Left ventricle myocardium inferior (tissue), 1 donor: Measurements from ENCODE around the gene MKLN1. TPM values are rescaled to one million over a fixed set of nuclear protein-coding genes. Genes with fewer than 3 reads are reported as not detected.

Experiments used
- DNase-seq: peaks from one replicate; pipeline ENCODE4 v3.0.0-alpha.2; 2020
- H3K27ac ChIP-seq: fragments of 200-600 bp; replicated peaks from 2 replicates; pipeline ENCODE4 v1.8.0; 2021
- H3K27me3 ChIP-seq: fragments of 200-600 bp; 2 replicates; pipeline ENCODE4 v1.8.0; 2021; ENCODE audit warnings: low read depth
- H3K36me3 ChIP-seq: fragments of 200-600 bp; 2 replicates; pipeline ENCODE4 v1.8.0; 2021
- H3K4me1 ChIP-seq: fragments of 200-600 bp; 2 replicates; pipeline ENCODE4 v1.8.0; 2021
- H3K4me3 ChIP-seq: fragments of 200-600 bp; 2 replicates; pipeline ENCODE4 v1.8.0; 2021; ENCODE audit warnings: mild to moderate bottlenecking, moderate library complexity
- H3K9me3 ChIP-seq: fragments of 200-600 bp; replicated peaks from 2 replicates; pipeline ENCODE4 v1.8.0; 2021
- intact Hi-C: fragments of 100-400 bp; cut with micrococcal nuclease; formaldehyde crosslinking; loops from one replicate; pipeline ENCODE4 v1.11.0; 2022
- total RNA-seq: library from RNA; stranded (reverse); fragmentation: NEBNext Ultra II Directional; extraction: Animal tissue kit (Norgen Biotek cat#: 25700); gene quantifications from one replicate; pipeline ENCODE4 v1.2.1, GENCODE V29; 2021
- TF ChIP-seq, protein P1 (sequence below): fragments of 200-600 bp; IDR thresholded peaks from 2 replicates; pipeline ENCODE4 v1.8.0; 2021; ENCODE audit warnings: antibody characterized with exemption, mild to moderate bottlenecking, borderline replicate concordance
- donor health status: DM: no; HTN: yes; CAD: no; lungs with severe emphysema.

Gene MKLN1
- total RNA-seq, 1 donor from 2014 or later: 42.2 TPM

DNA sequence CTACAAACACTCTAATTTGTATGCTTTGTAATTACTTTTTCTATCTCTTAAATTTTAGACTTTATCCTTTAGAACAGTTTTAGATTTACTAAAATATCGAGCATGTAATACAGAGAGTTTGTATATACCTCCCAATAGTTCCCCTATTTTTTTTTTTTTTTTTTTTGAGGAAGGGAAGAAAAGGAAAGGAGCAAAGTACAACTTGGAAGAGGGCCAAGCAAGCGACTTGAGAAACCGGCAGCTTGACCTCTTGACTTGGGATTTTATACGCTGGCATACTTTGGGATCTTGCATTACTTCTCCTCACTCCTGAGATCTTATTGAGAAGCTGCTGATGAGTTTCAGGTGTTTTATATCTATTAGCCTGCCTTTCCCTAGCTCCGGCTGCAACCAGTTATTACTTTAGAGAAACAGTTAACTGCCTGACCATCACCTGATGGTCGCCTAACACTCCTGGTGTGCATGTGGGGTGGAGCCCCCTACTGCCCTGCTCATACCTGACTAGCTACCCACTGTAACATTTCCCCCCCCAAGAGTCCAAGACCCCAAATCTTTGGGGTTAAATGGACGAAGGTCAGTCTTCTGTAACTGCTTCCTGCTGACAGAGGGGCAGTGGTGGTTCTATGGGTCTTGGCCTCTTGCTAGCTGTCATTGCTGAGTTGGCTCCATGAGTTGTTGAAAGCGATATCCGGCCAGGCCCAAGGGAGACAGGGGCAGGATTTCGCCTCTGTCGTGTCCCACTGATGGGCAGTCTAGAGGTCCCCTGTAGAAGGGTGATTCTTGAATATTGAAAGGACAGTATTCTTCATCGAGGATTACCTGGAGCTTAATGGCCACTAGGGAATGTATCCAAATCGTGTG, 28.5 kb downstream of the MKLN1 start:
- Histone ChIP-seq H3K27me3 (no peaks in the 10 kb centered on the region), H3K9me3 (no peaks in the 10 kb centered on the region), H3K4me3 (no peak overlapping the region), H3K27ac (no peak overlapping the region), H3K36me3 (no peaks in the 10 kb centered on the region), H3K4me1 (peaks cover 76% of the 10 kb centered on the region)
- intact Hi-C loops: no loop called here
- TF ChIP-seq, protein P1, sequence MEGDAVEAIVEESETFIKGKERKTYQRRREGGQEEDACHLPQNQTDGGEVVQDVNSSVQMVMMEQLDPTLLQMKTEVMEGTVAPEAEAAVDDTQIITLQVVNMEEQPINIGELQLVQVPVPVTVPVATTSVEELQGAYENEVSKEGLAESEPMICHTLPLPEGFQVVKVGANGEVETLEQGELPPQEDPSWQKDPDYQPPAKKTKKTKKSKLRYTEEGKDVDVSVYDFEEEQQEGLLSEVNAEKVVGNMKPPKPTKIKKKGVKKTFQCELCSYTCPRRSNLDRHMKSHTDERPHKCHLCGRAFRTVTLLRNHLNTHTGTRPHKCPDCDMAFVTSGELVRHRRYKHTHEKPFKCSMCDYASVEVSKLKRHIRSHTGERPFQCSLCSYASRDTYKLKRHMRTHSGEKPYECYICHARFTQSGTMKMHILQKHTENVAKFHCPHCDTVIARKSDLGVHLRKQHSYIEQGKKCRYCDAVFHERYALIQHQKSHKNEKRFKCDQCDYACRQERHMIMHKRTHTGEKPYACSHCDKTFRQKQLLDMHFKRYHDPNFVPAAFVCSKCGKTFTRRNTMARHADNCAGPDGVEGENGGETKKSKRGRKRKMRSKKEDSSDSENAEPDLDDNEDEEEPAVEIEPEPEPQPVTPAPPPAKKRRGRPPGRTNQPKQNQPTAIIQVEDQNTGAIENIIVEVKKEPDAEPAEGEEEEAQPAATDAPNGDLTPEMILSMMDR: no peak
- DNase-seq: no peak

DNA sequence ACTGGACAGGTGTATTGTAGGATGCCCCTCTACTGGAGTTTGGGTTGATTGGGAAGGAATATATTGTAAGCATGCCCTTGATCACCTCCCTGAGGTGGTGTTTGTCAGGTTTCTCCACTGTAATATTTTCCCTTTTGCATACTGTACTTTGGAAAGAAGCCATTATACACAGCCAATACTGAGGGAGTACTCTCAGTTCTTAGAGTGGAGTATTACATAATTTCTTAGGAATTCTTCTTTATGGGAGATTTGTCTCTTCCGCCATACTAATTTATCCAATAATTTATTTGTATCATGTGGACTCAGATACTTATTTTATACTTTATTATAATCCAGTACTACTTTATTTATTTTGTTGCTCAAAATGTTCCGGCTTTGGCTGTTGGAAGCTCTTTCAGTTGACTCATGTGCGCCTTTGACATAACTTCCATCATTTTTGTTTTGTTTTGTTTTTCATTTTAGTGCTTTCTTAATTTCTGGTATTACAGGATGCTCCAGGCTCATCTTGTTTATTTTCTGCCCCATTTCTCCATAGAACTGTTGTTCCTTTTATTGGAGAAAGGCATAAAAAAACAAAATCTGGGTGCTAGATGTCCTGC, 29.7 kb downstream of the MKLN1 start:
- no peaks in the 10 kb centered on the region for H3K36me3 ChIP-seq
- intact Hi-C loops: no loop called here
- no peaks in the 10 kb centered on the region for H3K27me3 ChIP-seq
- DNase-seq: no peak
- peaks cover 88% of the 10 kb centered on the region for H3K4me1 ChIP-seq
- no peak overlapping the region for H3K27ac ChIP-seq
- TF ChIP-seq, protein P1: no peak
- no peak overlapping the region for H3K4me3 ChIP-seq
- no peaks in the 10 kb centered on the region for H3K9me3 ChIP-seq

DNA sequence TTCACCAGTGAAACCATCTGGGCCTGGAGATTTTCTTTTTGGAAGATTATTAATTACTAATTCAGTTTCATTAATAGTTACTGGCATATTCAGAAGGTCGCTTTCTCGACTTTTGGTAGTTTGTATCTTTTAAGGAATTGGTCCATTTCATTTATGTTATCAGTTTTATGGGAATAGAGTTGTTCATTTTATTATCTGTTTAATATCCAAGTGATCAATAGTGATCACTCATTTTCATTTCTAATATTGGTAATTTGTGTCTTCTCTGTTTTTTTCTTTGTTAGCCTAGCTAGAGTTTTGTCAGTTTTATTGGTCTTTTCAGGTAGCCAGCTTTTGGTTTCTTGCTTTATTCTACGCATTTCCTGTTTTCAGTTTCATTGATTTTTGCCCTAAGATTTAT, 31.0 kb downstream of the MKLN1 start:
- Histone ChIP-seq H3K4me1 (peaks cover 89% of the 10 kb centered on the region), H3K27me3 (no peaks in the 10 kb centered on the region), H3K9me3 (no peaks in the 10 kb centered on the region), H3K4me3 (no peak overlapping the region), H3K36me3 (no peaks in the 10 kb centered on the region), H3K27ac (no peak overlapping the region)
- DNase-seq: no peak
- TF ChIP-seq, protein P1: no peak
- intact Hi-C loops: no loop called here

DNA sequence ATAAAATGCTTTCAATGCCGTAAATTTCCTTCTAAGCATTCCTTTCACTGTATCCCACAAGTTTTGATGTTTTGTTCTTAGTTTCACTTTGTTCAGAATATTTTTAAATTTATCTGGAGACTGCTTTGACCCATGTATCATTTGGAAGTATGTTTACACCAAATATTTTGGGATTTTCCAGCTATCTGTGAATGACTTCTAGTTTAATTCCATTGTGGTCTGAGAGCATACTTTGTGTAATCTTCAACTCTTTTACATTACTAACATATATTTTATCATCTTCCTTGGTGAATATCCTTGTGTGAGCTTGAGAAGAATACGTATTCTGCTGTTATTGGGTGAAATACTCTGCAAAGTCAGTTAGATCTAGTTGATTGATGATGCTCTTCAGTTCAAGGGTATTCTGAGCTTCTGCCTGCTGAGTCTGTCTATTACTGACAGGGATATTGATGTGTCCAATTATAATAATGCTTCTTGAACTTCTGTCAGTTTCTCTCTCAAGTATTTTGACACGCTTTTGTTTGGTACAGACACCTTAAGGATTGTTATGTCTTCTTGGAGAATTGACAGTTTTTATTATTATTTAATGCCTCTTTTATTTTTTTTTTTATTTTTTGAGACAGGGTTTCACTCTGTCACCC, 31.6 kb downstream of the MKLN1 start:
- no peak for DNase-seq
- Histone ChIP-seq H3K27ac (no peak overlapping the region), H3K27me3 (no peaks in the 10 kb centered on the region), H3K36me3 (no peaks in the 10 kb centered on the region), H3K9me3 (no peaks in the 10 kb centered on the region), H3K4me3 (no peak overlapping the region), H3K4me1 (peaks cover 90% of the 10 kb centered on the region)
- intact Hi-C loops: no loop called here
- TF ChIP-seq, protein P1: no peak

DNA sequence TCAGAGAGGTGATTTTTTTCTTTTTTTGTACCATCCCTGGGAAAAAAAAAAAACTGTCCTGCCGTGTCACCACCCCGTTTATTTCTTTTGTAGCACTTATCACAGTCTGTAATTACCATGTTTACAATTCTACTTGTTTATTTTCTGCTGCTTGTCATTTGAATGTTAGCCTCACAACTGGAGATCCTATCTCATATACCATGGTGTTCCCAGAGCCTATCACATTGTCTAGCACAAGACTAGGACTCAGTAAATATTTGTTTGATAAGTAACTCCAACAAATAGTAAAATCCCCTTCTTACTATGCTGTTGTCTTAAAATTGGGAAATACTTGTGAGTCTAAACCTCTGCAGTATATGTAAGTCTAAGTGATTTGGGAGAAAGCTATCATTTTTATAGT, 36.0 kb downstream of the MKLN1 start:
- TF ChIP-seq, protein P1: no peak
- H3K36me3 ChIP-seq: no peaks in the 10 kb centered on the region
- DNase-seq: no peak
- peaks cover 95% of the 10 kb centered on the region for H3K4me1 ChIP-seq
- intact Hi-C loops: no loop called here
- H3K9me3 ChIP-seq: no peaks in the 10 kb centered on the region
- H3K27me3 ChIP-seq: no peaks in the 10 kb centered on the region
- H3K27ac ChIP-seq: no peak overlapping the region
- H3K4me3 ChIP-seq: no peak overlapping the region
